HG03045 (cell line): ENCODE results near the gene SLC20A1.
"Not testable (repeated sequence)": the region's sequence is repeated elsewhere in the genome, so short reads cannot be mapped to it uniquely, and the experiment has no call there.

Source experiments
- ATAC-seq: cut with Tn5 transposase; IDR thresholded peaks from one replicate; pipeline ENCODE4 v1.9.1; 2021; ENCODE audit warnings: mild to moderate bottlenecking, moderate library complexity; ENCODE audit not compliant: unreplicated experiment

Gene SLC20A1

DNA sequence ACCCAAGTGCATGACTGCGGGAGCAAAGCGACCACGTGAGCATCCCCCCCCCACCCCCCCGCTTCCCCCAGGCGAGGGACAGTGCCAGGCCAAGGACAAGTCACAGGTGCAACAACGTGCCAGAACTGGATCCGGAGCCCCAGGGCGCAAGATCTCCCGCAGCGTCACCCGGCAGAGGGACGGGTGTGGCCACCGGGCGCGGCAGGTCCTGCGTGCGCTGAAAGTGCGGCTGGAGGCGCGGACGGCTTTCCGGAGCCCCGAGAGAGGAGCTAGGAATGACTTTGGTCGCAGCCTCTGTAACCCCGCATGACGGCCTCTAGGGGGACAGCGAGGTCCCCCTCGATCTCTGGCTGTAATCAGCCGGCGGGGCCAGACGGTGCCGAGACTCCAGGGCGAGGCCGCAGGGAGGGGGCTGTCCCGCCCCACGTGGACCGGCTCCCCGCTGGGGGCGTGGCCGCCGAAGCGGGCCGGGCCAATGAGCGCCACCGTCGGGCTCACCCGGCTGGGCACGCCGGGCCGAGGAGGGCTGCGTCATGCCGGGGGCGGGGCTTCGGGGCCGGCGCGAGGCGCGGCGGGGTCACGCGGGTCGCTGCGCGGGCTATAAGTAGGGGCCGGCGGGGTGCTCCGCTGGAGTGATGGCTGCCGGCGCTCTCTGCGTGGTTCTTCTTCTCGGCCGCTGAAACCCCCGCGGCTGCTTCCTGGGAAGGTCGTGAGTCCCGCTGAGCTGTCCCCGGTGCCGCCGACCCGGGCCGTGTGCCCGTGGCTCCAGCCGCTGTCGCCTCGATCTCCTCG, at the start of gene SLC20A1:
Gene SLC20A1, plus strand, starts transcription at position 630 of the 792 bp plus-strand sequence. CDS start 890 bp downstream, outside the sequence.
- peak; percentile 93 for ATAC-seq

- no peak for ATAC-seq
Observed at GRCh38 chr2:112597537-112598322, 48.0 kb upstream of the SLC20A1 start.

DNA sequence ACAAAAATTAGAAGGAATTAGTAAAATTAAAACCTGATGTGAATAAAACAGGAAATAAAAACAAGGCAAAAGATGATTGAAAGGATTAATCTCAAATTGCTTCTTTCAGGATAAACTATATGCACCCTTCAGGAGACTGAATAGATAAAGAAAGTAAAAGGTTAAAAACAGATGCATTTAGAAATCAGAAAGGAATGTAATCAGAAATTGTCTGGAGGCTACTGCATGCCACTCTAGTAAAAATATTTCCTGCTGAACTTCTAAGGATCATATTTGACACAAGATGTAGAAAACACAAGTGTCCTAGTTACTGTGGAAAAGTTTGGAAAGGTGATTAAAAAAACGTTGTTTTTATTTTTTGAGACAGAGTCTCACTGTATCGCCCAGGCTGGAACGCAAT, 45.1 kb upstream of the SLC20A1 start:
- no peak for ATAC-seq

DNA sequence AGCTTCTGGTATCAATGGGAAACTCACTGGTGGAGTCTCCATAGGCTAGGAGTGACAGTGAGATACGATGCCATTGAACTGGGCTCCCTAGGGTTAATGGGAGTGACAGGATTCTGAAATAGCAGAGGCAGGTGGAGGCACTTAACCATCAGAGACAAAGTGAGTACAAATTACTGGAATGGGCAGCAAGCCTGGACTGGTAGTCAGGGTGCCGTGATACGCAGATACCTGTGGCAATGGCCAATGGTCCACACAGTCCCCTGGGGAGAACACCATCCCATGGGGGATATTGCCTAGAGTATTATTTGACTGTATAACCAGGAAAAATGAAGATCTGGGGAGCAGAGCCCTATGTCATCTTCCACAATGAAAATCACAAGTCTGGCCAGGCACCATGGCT, 44.0 kb upstream of the SLC20A1 start:
- no peak for ATAC-seq

GRCh38 chr2:112602917-112603316, 42.8 kb upstream of the SLC20A1 start:
- no peak for ATAC-seq

- ATAC-seq: no peak
Observed at GRCh38 chr2:112603731-112604130, 42.0 kb upstream of the SLC20A1 start.

- no peak for ATAC-seq
Observed at GRCh38 chr2:112604952-112605351, 40.8 kb upstream of the SLC20A1 start.

DNA sequence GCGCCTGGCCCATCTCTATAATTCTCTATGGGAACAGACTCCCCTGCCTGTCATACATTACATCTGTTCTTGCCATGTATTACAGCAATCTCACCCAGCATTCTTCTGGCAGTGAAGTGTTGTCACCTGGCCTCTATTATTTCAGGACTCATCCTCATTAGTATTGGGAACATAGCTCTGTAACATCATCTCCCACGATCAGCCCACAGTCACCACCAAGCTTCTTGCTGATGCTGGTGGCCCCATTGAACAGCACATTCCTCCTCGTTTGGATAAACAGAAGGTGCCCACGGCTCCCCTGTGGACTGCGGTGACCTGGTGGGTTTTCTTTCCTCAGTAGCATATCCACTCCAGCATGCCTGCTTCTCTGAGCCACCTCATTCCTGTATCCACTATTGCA, 39.8 kb upstream of the SLC20A1 start:
- ATAC-seq: no peak

DNA sequence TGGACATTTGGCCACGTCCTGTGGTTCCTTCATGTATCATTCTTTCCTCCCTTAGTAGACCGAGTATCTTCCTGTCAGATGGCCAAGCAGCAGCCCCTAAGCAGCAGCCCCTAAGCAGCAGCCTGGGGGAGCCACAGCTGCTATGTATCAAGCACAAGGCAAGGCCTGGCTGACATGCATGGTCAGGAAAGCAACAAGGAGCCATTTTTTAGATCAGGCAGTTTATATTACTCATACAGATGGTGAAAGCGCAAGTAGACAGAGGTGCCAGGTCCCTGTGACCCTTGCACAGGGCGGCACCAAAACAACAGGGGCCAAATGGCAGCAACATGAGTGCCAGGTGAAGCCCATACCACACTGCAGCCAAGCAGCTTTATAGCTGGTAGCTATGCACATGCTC, 39.2 kb upstream of the SLC20A1 start:
- no peak for ATAC-seq

DNA sequence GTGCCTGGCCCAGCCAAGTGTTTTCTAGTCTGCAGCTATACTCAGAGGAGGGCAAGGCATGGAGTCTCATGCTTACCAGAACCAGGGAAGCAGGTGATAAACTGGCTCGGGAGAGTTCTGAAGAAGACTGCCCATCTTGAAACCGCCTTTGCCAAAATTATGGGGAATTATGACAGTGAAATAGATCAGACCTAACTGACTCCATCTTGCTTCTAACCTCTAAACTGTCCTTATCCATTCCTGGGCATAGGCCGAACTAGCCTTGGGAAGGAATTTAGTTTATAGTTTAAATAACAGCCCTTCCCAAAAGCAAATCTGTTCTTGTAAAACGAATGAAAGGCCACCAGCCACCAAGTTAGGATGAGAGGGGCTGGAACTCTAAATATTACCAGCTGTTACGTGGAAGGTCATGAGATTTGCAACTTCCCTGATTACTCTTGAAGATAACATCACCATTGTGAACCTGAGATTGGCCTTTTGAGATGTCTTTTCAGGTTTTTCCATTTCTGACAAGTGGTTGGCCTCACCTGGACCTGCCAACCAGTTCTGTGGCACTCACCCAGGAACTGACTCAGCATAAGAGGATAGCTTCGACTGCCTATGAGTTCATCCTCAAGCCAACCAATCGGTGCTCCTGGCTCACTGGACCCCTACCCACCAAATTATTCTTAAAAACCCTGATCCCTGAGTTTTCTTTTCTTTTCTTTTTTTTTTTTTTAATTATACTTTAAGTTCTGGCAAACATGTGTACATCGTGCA, 37.9 kb upstream of the SLC20A1 start:
- ATAC-seq: no peak

GRCh38 chr2:112609320-112609719, 36.4 kb upstream of the SLC20A1 start:
- not testable (repeated sequence) for ATAC-seq

- ATAC-seq: not testable (repeated sequence)
Observed at GRCh38 chr2:112612283-112612682, 33.5 kb upstream of the SLC20A1 start.

GRCh38 chr2:112614201-112614840, 31.4 kb upstream of the SLC20A1 start:
- no peak for ATAC-seq

DNA sequence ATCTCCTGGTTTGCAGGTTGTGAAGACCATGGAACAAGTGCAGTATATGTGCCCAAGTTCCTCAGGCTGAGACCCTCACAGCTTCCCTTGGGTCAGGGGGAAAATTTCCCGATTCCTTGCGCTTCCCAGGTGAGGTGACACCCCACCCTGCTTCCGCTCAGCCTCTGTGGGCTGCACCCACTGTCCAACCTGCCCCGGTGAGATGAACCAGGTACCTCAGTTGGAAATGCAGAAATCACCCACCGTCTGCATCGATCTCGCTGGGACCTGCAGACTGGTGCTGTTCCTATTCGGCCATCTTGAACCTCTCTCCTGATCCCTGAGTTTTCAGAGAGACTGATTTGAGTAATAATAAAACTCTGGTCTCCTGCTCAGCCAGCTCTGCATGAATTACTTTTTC, 30.7 kb upstream of the SLC20A1 start:
- no peak for ATAC-seq

DNA sequence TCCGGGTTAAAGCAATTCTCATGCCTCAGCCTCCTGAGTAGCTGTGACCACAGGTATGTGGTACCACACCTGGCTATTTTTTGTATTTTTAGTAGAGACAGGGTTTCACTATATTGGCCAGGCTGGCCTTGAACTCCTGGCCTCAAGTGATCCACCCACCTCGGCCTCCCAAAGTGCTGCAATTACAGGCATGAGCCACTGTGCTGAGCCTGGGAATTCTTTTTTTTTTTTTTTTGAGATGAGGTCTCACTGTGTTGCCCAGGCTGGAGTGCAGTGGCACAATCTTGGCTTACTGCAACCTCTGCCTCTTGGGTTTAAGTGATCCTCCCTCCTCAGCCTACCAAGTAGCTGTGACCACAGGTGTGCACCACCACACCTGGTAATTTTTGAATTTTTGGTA, 29.9 kb upstream of the SLC20A1 start:
- ATAC-seq: not testable (repeated sequence)

GRCh38 chr2:112618383-112618782, 27.4 kb upstream of the SLC20A1 start:
- ATAC-seq: no peak

DNA sequence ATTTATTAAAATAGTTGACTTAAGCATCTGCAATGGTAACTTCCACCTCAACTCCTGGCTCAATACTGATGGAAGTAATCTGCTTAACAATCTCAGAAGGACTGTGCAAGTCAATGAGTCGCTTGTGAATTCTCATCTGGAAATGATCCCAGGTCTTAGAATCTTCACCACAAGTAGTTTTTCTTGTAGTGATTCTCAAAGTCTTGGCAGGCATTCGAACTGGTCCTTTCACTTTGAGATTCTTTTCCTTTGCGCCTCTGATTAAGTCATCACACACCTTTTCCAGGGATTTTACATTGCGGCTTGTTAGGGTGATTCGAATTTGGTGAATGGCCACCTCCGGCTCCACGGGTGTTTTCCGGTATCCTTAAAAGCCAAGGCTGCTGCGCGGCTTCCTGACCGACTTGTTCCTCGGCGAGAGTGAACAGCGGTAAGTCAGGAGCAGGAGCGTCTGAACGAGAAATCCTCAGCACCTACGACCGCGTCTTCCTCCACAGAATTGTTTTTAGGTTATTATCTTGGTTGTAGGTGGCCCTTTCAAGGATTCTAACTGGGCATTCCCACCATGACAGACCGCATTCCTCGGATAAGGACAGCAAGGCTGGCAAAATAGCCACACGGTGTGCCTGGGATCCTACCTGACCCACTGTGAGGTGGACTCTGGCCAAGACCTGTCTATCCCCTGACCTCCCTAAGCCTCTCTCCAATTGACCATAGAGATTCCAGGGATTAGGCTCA, 23.8 kb upstream of the SLC20A1 start:
- ATAC-seq: no peak

DNA sequence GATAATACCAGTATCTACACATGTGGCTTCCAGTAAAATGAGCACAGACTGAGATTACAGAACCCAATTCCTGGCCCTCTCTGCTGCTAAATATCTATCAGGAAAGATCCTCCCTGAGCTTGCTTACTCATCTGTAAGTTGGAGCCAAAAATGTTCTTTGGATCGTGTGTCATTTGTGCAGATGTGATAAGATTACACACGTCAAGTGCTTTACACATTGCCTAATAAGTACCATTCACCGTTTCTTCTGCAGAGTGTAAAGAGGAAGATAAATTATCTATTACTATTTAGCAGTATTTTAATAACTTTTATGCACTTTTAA, 23.2 kb upstream of the SLC20A1 start:
- ATAC-seq: no peak

DNA sequence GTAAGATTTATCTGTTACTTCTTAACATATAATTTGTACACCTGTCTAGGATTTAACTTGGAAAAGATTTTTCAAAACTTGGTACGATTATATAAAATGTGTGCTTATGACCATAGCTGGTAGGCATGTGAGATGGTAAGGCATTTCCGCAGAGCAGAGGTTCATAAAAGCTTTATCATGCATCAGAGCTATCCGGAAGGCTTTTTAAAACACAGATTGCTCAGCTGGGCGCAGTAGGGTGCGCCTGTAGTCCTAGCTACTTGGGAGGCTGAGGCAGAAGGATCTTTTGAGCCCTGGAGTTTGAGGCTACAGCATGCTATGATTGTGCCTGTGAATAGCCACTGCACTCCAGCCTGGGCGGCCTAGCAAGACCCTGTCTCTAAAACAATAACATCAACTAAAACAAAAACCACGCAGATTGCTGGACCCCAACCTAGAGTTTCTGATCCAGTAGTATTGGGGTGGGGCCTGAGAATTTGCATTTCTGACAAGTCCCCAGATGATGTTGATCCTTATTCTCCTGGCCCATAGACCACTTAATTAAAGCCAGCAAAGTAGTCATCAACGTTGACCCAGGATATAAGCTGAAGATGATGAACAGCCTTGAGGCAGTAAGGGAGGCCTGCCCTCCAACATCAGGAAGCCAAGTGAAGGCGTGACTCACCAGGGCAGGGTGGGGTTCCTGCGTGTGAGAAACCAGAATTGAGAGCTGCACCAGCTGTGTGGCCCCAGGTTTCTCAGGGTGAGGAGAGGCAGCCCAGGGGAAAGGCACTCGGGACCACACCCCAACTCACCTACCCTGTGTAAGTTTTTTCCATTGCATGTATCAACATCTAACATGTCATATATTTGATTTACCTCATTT, 21.6 kb upstream of the SLC20A1 start:
- peak; percentile 88 for ATAC-seq
